ENCODE results near the gene SORT1. TPM values are rescaled to one million over a fixed set of nuclear protein-coding genes. Genes with fewer than 3 reads are reported as not detected.
A peak's percentile ranks its signal among the peaks of the same experiment; 100 is the strongest.

SORT1 gene
- total and polyA plus RNA-seq, 2 of the 13 experiments (the other 11 are each of a cell fraction or from before 2014, with no cell fraction given) = 32.4 to 93.0 TPM

DNA sequence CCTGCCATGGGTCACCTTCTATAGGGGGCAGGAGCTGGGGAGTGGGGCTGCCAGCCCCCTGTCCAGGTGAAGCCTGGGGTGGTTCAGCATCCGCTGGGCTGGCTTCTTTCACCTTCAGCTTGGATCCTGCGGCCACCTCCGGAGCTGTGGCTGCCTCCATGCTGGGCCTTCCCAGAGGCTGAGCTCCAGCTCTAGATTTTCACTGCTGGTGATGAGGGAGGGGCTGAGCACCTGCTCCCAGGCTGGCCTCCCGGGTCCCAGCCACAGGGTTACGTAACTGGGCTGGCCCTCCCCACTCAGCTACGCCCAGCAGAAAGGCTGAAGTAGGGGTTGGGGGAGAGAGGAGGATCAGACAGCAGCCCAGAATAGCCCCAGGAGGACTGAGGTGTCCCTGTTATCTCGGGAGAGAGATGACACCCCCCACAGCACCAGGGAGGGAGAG is 90.9 kb downstream of the SORT1 start, which contains the start of gene MYBPHL (continued):
- TF ChIP-seq, protein P1, sequence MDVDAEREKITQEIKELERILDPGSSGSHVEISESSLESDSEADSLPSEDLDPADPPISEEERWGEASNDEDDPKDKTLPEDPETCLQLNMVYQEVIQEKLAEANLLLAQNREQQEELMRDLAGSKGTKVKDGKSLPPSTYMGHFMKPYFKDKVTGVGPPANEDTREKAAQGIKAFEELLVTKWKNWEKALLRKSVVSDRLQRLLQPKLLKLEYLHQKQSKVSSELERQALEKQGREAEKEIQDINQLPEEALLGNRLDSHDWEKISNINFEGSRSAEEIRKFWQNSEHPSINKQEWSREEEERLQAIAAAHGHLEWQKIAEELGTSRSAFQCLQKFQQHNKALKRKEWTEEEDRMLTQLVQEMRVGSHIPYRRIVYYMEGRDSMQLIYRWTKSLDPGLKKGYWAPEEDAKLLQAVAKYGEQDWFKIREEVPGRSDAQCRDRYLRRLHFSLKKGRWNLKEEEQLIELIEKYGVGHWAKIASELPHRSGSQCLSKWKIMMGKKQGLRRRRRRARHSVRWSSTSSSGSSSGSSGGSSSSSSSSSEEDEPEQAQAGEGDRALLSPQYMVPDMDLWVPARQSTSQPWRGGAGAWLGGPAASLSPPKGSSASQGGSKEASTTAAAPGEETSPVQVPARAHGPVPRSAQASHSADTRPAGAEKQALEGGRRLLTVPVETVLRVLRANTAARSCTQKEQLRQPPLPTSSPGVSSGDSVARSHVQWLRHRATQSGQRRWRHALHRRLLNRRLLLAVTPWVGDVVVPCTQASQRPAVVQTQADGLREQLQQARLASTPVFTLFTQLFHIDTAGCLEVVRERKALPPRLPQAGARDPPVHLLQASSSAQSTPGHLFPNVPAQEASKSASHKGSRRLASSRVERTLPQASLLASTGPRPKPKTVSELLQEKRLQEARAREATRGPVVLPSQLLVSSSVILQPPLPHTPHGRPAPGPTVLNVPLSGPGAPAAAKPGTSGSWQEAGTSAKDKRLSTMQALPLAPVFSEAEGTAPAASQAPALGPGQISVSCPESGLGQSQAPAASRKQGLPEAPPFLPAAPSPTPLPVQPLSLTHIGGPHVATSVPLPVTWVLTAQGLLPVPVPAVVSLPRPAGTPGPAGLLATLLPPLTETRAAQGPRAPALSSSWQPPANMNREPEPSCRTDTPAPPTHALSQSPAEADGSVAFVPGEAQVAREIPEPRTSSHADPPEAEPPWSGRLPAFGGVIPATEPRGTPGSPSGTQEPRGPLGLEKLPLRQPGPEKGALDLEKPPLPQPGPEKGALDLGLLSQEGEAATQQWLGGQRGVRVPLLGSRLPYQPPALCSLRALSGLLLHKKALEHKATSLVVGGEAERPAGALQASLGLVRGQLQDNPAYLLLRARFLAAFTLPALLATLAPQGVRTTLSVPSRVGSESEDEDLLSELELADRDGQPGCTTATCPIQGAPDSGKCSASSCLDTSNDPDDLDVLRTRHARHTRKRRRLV (CRISPR knock-in tag; IDR thresholded peaks at IDR 0.05) = no peak
- TF ChIP-seq FOXJ3 (CRISPR knock-in tag; IDR thresholded peaks at IDR 0.05; ENCODE audit: borderline replicate concordance) (no peak), ETV5 (CRISPR knock-in tag; IDR thresholded peaks at IDR 0.05; ENCODE audit: borderline replicate concordance) (no peak), ZNF121 (CRISPR knock-in tag; IDR thresholded peaks at IDR 0.05) (no peak), ZNF615 (CRISPR knock-in tag; IDR thresholded peaks at IDR 0.05; ENCODE audit: borderline replicate concordance) (no peak), ZNF496 (CRISPR knock-in tag; IDR thresholded peaks at IDR 0.05; ENCODE audit: insufficient replicate concordance) (no peak), ZNF260 (CRISPR knock-in tag; IDR thresholded peaks at IDR 0.05; ENCODE audit: borderline replicate concordance, low read depth) (no peak), BORCS8-MEF2B (CRISPR knock-in tag; IDR thresholded peaks at IDR 0.05) (no peak), ZNF720 (CRISPR knock-in tag; IDR thresholded peaks at IDR 0.05) (no peak), IRF2 (CRISPR knock-in tag; IDR thresholded peaks at IDR 0.05) (no peak), SP5 (CRISPR knock-in tag; IDR thresholded peaks at IDR 0.05; ENCODE audit: borderline replicate concordance, low read depth) (0 out of 2 replicates have a peak, but pooled peaks have one; percentile 6), HMG20A (CRISPR knock-in tag; IDR thresholded peaks at IDR 0.05; ENCODE audit: borderline replicate concordance) (no peak)
- TF ChIP-seq, protein P2, sequence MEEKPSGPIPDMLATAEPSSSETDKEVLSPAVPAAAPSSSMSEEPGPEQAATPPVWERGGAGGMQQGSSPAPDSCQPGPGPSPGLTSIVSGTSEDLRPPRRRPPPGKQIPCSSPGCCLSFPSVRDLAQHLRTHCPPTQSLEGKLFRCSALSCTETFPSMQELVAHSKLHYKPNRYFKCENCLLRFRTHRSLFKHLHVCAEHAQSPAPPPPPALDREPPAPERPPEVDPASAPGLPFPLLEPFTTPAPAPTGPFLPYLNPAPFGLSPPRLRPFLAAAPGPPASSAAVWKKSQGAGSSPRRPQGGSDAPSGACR (CRISPR knock-in tag; IDR thresholded peaks at IDR 0.05) = no peak
- TF ChIP-seq, protein P3, sequence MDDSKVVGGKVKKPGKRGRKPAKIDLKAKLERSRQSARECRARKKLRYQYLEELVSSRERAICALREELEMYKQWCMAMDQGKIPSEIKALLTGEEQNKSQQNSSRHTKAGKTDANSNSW (CRISPR knock-in tag; IDR thresholded peaks at IDR 0.05; ENCODE audit: borderline replicate concordance) = no peak
- TF ChIP-seq, protein P4, sequence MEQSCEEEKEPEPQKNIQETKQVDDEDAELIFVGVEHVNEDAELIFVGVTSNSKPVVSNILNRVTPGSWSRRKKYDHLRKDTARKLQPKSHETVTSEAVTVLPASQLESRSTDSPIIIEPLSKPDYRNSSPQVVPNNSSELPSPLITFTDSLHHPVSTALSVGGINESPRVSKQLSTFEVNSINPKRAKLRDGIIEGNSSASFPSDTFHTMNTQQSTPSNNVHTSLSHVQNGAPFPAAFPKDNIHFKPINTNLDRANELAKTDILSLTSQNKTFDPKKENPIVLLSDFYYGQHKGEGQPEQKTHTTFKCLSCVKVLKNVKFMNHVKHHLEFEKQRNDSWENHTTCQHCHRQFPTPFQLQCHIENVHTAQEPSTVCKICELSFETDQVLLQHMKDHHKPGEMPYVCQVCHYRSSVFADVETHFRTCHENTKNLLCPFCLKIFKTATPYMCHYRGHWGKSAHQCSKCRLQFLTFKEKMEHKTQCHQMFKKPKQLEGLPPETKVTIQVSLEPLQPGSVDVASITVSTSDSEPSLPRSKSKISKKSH (CRISPR knock-in tag; IDR thresholded peaks at IDR 0.05; ENCODE audit: borderline replicate concordance) = 0 out of 2 replicates have a peak, but pooled peaks have one; percentile 18
- TF ChIP-seq, protein P5, sequence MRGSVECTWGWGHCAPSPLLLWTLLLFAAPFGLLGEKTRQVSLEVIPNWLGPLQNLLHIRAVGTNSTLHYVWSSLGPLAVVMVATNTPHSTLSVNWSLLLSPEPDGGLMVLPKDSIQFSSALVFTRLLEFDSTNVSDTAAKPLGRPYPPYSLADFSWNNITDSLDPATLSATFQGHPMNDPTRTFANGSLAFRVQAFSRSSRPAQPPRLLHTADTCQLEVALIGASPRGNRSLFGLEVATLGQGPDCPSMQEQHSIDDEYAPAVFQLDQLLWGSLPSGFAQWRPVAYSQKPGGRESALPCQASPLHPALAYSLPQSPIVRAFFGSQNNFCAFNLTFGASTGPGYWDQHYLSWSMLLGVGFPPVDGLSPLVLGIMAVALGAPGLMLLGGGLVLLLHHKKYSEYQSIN (CRISPR knock-in tag; IDR thresholded peaks at IDR 0.05; ENCODE audit: borderline replicate concordance) = no peak
- TF ChIP-seq, protein P6, sequence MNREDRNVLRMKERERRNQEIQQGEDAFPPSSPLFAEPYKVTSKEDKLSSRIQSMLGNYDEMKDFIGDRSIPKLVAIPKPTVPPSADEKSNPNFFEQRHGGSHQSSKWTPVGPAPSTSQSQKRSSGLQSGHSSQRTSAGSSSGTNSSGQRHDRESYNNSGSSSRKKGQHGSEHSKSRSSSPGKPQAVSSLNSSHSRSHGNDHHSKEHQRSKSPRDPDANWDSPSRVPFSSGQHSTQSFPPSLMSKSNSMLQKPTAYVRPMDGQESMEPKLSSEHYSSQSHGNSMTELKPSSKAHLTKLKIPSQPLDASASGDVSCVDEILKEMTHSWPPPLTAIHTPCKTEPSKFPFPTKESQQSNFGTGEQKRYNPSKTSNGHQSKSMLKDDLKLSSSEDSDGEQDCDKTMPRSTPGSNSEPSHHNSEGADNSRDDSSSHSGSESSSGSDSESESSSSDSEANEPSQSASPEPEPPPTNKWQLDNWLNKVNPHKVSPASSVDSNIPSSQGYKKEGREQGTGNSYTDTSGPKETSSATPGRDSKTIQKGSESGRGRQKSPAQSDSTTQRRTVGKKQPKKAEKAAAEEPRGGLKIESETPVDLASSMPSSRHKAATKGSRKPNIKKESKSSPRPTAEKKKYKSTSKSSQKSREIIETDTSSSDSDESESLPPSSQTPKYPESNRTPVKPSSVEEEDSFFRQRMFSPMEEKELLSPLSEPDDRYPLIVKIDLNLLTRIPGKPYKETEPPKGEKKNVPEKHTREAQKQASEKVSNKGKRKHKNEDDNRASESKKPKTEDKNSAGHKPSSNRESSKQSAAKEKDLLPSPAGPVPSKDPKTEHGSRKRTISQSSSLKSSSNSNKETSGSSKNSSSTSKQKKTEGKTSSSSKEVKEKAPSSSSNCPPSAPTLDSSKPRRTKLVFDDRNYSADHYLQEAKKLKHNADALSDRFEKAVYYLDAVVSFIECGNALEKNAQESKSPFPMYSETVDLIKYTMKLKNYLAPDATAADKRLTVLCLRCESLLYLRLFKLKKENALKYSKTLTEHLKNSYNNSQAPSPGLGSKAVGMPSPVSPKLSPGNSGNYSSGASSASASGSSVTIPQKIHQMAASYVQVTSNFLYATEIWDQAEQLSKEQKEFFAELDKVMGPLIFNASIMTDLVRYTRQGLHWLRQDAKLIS (CRISPR knock-in tag; IDR thresholded peaks at IDR 0.05) = no peak
